22Rv1 (cell line): ENCODE data around the gene RAB11FIP3.

Source experiments
- ZFX ChIP-seq: fragments of 450-650 bp; IDR thresholded peaks from 2 replicates; pipeline ENCODE4 v1.6.1; 2017; ENCODE audit warnings: antibody characterized with exemption, borderline replicate concordance
- TF ChIP-seq, protein P1 (sequence below): fragments of 450-650 bp; IDR thresholded peaks from 2 replicates; pipeline ENCODE4 v1.5.1; 2017; ENCODE audit warnings: mild to moderate bottlenecking

DNA sequence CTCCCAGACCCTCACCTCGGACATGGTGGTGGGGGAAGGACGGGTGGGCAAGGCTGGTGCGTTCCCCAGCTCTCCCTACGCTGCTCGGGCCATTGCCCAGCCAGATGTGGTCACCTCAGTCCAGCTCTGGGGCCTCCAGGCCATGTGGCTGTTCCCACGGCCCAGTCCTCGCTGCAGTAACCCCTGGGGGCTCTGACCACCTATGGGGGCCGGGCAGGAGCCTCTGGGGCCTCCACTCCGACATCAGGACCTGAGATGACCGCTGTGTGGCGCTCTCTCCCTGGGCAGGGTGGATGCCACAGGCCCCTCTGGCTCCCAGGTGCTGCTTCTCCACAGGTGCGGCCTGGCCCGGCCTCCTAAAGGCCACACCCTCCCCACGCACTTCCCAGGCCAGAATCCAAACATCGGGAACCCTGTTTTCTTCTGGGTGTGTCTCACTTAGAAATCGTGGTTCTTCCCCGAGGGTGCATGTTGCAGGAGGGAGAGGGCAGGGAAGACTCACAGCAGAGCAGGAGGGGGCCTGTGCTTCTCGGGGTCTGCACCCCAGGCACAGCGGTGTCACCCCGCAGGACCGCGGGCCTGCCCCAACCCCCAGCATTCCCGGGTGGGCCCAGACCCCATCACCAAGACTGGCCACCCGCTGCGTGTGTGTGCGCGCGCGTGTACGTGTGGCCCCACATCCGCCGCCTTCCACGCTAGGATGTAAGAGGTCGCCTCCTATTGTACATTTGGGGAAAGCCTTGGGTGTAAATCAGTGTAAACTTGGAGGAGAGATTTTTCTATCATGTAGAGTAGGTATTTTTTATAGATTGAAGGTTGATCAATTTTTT lies 96.1 kb downstream of the RAB11FIP3 start:
- TF ChIP-seq, protein P1, sequence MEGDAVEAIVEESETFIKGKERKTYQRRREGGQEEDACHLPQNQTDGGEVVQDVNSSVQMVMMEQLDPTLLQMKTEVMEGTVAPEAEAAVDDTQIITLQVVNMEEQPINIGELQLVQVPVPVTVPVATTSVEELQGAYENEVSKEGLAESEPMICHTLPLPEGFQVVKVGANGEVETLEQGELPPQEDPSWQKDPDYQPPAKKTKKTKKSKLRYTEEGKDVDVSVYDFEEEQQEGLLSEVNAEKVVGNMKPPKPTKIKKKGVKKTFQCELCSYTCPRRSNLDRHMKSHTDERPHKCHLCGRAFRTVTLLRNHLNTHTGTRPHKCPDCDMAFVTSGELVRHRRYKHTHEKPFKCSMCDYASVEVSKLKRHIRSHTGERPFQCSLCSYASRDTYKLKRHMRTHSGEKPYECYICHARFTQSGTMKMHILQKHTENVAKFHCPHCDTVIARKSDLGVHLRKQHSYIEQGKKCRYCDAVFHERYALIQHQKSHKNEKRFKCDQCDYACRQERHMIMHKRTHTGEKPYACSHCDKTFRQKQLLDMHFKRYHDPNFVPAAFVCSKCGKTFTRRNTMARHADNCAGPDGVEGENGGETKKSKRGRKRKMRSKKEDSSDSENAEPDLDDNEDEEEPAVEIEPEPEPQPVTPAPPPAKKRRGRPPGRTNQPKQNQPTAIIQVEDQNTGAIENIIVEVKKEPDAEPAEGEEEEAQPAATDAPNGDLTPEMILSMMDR = peak; percentile 20
- no peak for TF ChIP-seq ZFX
